CD4-positive, alpha-beta T cell (primary cell): ENCODE measurements around the gene GPX1. TPM values are rescaled to one million over a fixed set of nuclear protein-coding genes. Genes with fewer than 3 reads are reported as not detected.

Experiments
- ATAC-seq: fragments of 200-7000 bp; cut with Tn5 transposase; one replicate; pipeline ENCODE4 v1.10.0; 2022; ENCODE audit warnings: mild to moderate bottlenecking; ENCODE audit not compliant: poor library complexity
- CTCF ChIA-PET: fragments of 350-600 bp; sonication (Branson Sonifier 250); formaldehyde crosslinking; loops from one replicate; lab custom pipeline; 2021; ENCODE audit warnings: antibody characterized with exemption, inconsistent platforms; lab: Charles Lee
- POLR2A ChIA-PET: fragments of 350-600 bp; sonication (Branson Sonifier 250); formaldehyde crosslinking; loops from one replicate; lab custom pipeline; 2021; ENCODE audit warnings: antibody characterized with exemption, inconsistent platforms; lab: Charles Lee
- DNase-seq, 14 experiments: peaks; one replicate each; pipeline ENCODE4 v3.0.0-alpha.2; 2013 to 2020; ENCODE audit warnings: mixed read lengths in 2 of 14
- H3K27ac ChIP-seq, 2 donors: one replicate each; pipeline versions ENCODE4 v1.5.1 to v1.7.0; 2013; ENCODE audit warnings: low read length in 2 of 2, low read depth in 1 of 2, mild to moderate bottlenecking in 1 of 2
- H3K27me3 ChIP-seq, 2 experiments: 1 replicate in 1 of 2; 2 replicates in 1 of 2; pipeline versions ENCODE4 v1.6.1 to v1.7.0; 2013; ENCODE audit warnings: low read length in 2 of 2, control low read depth in 1 of 2, mild to moderate bottlenecking in 1 of 2, moderate library complexity in 1 of 2; ENCODE audit not compliant: insufficient read depth in 2 of 2, control insufficient read depth in 1 of 2
- H3K36me3 ChIP-seq: one replicate; pipeline ENCODE4 v1.6.1; 2013; ENCODE audit warnings: low read length, control low read depth; ENCODE audit not compliant: insufficient read depth
- H3K4me1 ChIP-seq: one replicate; pipeline ENCODE4 v1.6.1; 2013; ENCODE audit warnings: low read length, control low read depth; ENCODE audit not compliant: insufficient read depth
- H3K4me3 ChIP-seq: one replicate; pipeline ENCODE4 v1.5.1; 2013; ENCODE audit warnings: mild to moderate bottlenecking, low read length, moderate library complexity
- H3K9me3 ChIP-seq, 2 experiments: 1 replicate in 1 of 2; 2 replicates in 1 of 2; pipeline versions ENCODE4 v1.6.1 to v1.7.0; 2013; ENCODE audit warnings: low read length in 2 of 2, mild to moderate bottlenecking in 2 of 2, control low read depth in 1 of 2, moderate library complexity in 1 of 2; ENCODE audit not compliant: control insufficient read depth in 1 of 2, insufficient read depth in 1 of 2
- H3K27ac Mint-ChIP-seq: one replicate; pipeline ENCODE4 v1.8.0; 2020; ENCODE audit warnings: mixed read lengths
- H3K27me3 Mint-ChIP-seq: one replicate; pipeline ENCODE4 v1.8.0; 2021; ENCODE audit warnings: mixed read lengths
- H3K36me3 Mint-ChIP-seq: one replicate; pipeline ENCODE4 v1.8.0; 2021; ENCODE audit warnings: low read depth, mixed read lengths
- H3K4me1 Mint-ChIP-seq: one replicate; pipeline ENCODE4 v1.8.0; 2021; ENCODE audit warnings: low read depth, mixed read lengths
- H3K4me3 Mint-ChIP-seq: one replicate; pipeline ENCODE4 v1.8.0; 2020; ENCODE audit warnings: mild to moderate bottlenecking, mixed read lengths
- H3K9me3 Mint-ChIP-seq: one replicate; pipeline ENCODE4 v1.8.0; 2020; ENCODE audit warnings: mixed read lengths
- intact Hi-C, 2 experiments: fragments of 100-400 bp; cut with DNase I in 1 of 2; cut with micrococcal nuclease in 1 of 2; formaldehyde crosslinking; loops; one replicate each; pipeline versions ENCODE4 v1.15.1 to v1.9.0; 2023 to 2025; cut with DNase I, micrococcal nuclease
- total RNA-seq, 174 experiments: library from RNA in 2 of 174; stranded (reverse) in 2 of 174; gene quantifications; one replicate each; pipeline ENCODE4 v1.2.3 and lab custom pipeline; 2021 to 2026
- TF ChIP-seq, protein P1 (sequence below): fragments of 200-600 bp; IDR thresholded peaks from one replicate; pipeline ENCODE4 v1.8.0; 2022; ENCODE audit warnings: antibody characterized with exemption, mild to moderate bottlenecking

The GPX1 gene
- total RNA-seq, 2 experiments from 2014 or later: 20.8 to 22.9 TPM

- DNase-seq (no peak), ATAC-seq (no peak)
- Histone ChIP-seq H3K9me3 (no peaks in the 10 kb centered on the region), H3K4me3 (no peak overlapping the region), H3K4me1 (peaks cover 65% of the 10 kb centered on the region), H3K36me3 (peaks cover 12% of the 10 kb centered on the region), H3K27me3 (no peaks in the 10 kb centered on the region), H3K27ac (no peak overlapping the region)
- intact Hi-C loops: no loop called here
- POLR2A ChIA-PET: no interaction called here
- TF ChIP-seq, protein P1, sequence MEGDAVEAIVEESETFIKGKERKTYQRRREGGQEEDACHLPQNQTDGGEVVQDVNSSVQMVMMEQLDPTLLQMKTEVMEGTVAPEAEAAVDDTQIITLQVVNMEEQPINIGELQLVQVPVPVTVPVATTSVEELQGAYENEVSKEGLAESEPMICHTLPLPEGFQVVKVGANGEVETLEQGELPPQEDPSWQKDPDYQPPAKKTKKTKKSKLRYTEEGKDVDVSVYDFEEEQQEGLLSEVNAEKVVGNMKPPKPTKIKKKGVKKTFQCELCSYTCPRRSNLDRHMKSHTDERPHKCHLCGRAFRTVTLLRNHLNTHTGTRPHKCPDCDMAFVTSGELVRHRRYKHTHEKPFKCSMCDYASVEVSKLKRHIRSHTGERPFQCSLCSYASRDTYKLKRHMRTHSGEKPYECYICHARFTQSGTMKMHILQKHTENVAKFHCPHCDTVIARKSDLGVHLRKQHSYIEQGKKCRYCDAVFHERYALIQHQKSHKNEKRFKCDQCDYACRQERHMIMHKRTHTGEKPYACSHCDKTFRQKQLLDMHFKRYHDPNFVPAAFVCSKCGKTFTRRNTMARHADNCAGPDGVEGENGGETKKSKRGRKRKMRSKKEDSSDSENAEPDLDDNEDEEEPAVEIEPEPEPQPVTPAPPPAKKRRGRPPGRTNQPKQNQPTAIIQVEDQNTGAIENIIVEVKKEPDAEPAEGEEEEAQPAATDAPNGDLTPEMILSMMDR: no peak
- Mint-ChIP-seq H3K9me3 (no peaks in the 10 kb centered on the region), H3K4me3 (peak overlapping the region; percentile 7), H3K36me3 (peaks cover 30% of the 10 kb centered on the region), H3K27ac (peak overlapping the region; percentile 66), H3K27me3 (no peaks in the 10 kb centered on the region), H3K4me1 (peaks cover 60% of the 10 kb centered on the region)
- CTCF ChIA-PET: interaction anchor here (1.3 kb wide), 1 partner anchor 45 kb away, joined by 4 read pairs; no protein-coding TSS in a partner anchor
Observed at GRCh38 chr3:49385617-49386016, 27.5 kb upstream of the GPX1 start.

DNA sequence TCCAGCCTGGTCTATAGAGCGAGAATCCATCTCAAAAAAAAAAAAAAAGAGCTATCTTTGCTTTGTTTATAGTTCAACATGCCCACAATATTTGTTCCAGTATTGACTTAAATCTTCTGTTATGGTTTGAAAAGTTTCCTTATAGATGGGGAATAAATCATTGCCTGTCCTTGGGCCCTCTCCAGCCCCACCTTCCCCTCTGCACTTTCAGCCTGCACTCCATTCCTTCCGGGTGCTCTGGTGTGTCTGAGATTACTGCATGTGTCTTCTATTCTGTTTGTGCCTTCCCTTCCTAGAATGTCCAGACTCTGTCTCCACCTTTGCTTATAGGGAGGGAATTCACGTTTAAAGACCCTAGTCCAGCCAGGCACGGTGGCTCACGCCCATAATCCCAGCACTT, 25.2 kb upstream of the GPX1 start:
- Histone ChIP-seq H3K36me3 (peaks cover 10% of the 10 kb centered on the region), H3K9me3 (no peaks in the 10 kb centered on the region), H3K27me3 (no peaks in the 10 kb centered on the region), H3K4me1 (peaks cover 62% of the 10 kb centered on the region), H3K4me3 (no peak overlapping the region), H3K27ac (no peak overlapping the region)
- TF ChIP-seq, protein P1: no peak
- H3K27me3 Mint-ChIP-seq: no peaks in the 10 kb centered on the region
- intact Hi-C loops: no loop called here
- H3K4me1 Mint-ChIP-seq: peaks cover 69% of the 10 kb centered on the region
- peaks cover 21% of the 10 kb centered on the region for H3K36me3 Mint-ChIP-seq
- CTCF ChIA-PET: interaction anchor here (0.7 kb wide), 1 partner anchor 487 kb away, joined by 3 read pairs; no protein-coding TSS in a partner anchor
- no peak for ATAC-seq
- DNase-seq: no peak
- POLR2A ChIA-PET: no interaction called here
- no peaks in the 10 kb centered on the region for H3K9me3 Mint-ChIP-seq
- H3K27ac Mint-ChIP-seq: peak overlapping the region; percentile 3
- no peak overlapping the region for H3K4me3 Mint-ChIP-seq

DNA sequence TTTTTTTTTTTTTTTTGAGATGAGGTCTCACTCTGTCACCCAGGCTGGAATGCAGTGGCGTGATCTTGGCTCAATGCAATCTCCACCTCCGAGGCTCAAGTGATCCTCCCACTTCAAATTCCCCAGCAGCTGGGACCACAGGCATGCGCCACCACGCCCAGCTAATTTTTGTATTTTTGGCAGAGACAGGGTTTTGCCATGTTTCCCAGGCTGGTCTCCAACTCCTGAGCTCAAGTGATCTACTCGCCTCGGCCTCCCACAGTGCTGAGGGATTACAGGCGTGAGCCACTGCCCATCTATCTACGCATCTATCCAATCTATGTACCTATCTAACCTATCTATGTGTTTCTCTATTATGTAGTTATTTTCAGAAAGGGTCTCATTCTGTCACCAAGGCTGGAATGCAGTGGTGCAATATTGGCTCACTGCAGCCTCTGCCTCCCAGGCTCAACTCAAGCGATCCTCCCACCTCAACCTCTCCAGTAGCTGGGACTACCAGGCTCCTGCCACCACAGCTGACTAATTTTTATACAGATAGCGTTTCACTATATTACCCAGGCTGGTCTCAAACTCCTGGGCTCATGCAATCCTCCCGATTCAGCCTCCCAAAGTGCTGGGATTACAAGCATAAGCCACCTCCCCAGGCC, 20.2 kb upstream of the GPX1 start:
- ChIA-PET CTCF (interaction anchor here (0.8 kb wide), 1 partner anchor 38 kb away, joined by 3 read pairs; no protein-coding TSS in a partner anchor), POLR2A (no interaction called here)
- TF ChIP-seq, protein P1: no peak

More for the DNA sequence above, 20.2 kb upstream of the GPX1 start:
- intact Hi-C loops: loop anchor here in 1 of 2 experiments (5.0 kb wide), 1 partner anchor 34 kb away; the partner anchor contains the start of genes RHOA and TCTA
- no peak overlapping the region for H3K4me3 ChIP-seq
- H3K27ac ChIP-seq: peak overlapping the region in 1 of 2 donors; percentile 13
- Mint-ChIP-seq H3K27me3 (no peaks in the 10 kb centered on the region), H3K4me3 (no peak overlapping the region), H3K4me1 (peaks cover 44% of the 10 kb centered on the region), H3K36me3 (peaks cover 32% of the 10 kb centered on the region), H3K9me3 (no peaks in the 10 kb centered on the region), H3K27ac (peak overlapping the region; percentile 64)
- H3K9me3 ChIP-seq: no peaks in the 10 kb centered on the region
- ATAC-seq (no peak), DNase-seq (no peak)
- peaks cover 41% of the 10 kb centered on the region for H3K4me1 ChIP-seq
- peaks cover 25% of the 10 kb centered on the region for H3K36me3 ChIP-seq
- no peaks in the 10 kb centered on the region for H3K27me3 ChIP-seq
